Measurements from ENCODE around the gene SYCE3.
"Not testable (repeated sequence)": the region's sequence is repeated elsewhere in the genome, so short reads cannot be mapped to it uniquely, and the experiment has no call there.

Gene SYCE3

GRCh38 chr22:50529416-50529896 lies 33.3 kb downstream of the SYCE3 start:
- DNase-seq: no peak

- no peak for DNase-seq
These were observed 33.9 kb downstream of the SYCE3 start for GRCh38 chr22:50528682-50529415.

GRCh38 chr22:50527921-50528681 lies 34.6 kb downstream of the SYCE3 start:
- DNase-seq: no peak

GRCh38 chr22:50526834-50527801 lies 35.6 kb downstream of the SYCE3 start:
- no peak for DNase-seq

- DNase-seq: peak; percentile 30
These were observed 36.4 kb downstream of the SYCE3 start for GRCh38 chr22:50526108-50526833.

GRCh38 chr22:50525858-50526107 lies 36.9 kb downstream of the SYCE3 start:
- DNase-seq: no peak

- DNase-seq: peak; percentile 95
These were observed 37.4 kb downstream of the SYCE3 start, which contains the start of gene SCO2 for GRCh38 chr22:50525104-50525857. Gene SCO2 (minus strand): TSS chr22:50525598. CDS start chr22:50524411, 1,187 bp downstream.

- no peak for DNase-seq
These were observed 38.0 kb downstream of the SYCE3 start for GRCh38 chr22:50524676-50525103.

GRCh38 chr22:50523806-50524675 lies 38.7 kb downstream of the SYCE3 start:
- DNase-seq: no peak

- no peak for DNase-seq
These were observed 39.3 kb downstream of the SYCE3 start for GRCh38 chr22:50523458-50523805.

GRCh38 chr22:50522806-50523438 lies 39.8 kb downstream of the SYCE3 start:
- DNase-seq: no peak

- DNase-seq: no peak
These were observed 40.4 kb downstream of the SYCE3 start for GRCh38 chr22:50522208-50522805.

GRCh38 chr22:50521710-50522109 lies 41.0 kb downstream of the SYCE3 start:
- no peak for DNase-seq

GRCh38 chr22:50520826-50521453 lies 41.8 kb downstream of the SYCE3 start:
- DNase-seq: no peak

GRCh38 chr22:50520184-50520583 lies 42.5 kb downstream of the SYCE3 start:
- not testable (repeated sequence) for DNase-seq

- no peak for DNase-seq
These were observed 43.6 kb downstream of the SYCE3 start for GRCh38 chr22:50519151-50519550.

GRCh38 chr22:50518606-50519005 lies 44.1 kb downstream of the SYCE3 start:
- no peak for DNase-seq

GRCh38 chr22:50517495-50518260 lies 45.0 kb downstream of the SYCE3 start:
- no peak for DNase-seq

Data from NCI-H748 treated with DMSO at 0.1 percent for 48 hours (cell line).